Endothelial cell (in vitro differentiated cells): ENCODE results near the gene PNMT. TPM values are rescaled to one million over a fixed set of nuclear protein-coding genes. Genes with fewer than 3 reads are reported as not detected.

Source experiments
- DNase-seq: peaks from one replicate; pipeline ENCODE4 v3.0.0; 2021; ENCODE audit warnings: low spot score
- H3K27ac Mint-ChIP-seq: one replicate; pipeline ENCODE4 v1.8.0; 2021; ENCODE audit warnings: mixed read lengths, inconsistent platforms; ENCODE audit not compliant: unreplicated experiment
- H3K27me3 Mint-ChIP-seq: one replicate; pipeline ENCODE4 v1.8.0; 2021; ENCODE audit warnings: mild to moderate bottlenecking, moderate library complexity, mixed read lengths, inconsistent platforms; ENCODE audit not compliant: unreplicated experiment
- H3K36me3 Mint-ChIP-seq: one replicate; pipeline ENCODE4 v1.8.0; 2021; ENCODE audit warnings: mild to moderate bottlenecking, low read depth, mixed read lengths, inconsistent platforms; ENCODE audit not compliant: unreplicated experiment
- H3K4me1 Mint-ChIP-seq: one replicate; pipeline ENCODE4 v1.8.0; 2021; ENCODE audit warnings: mild to moderate bottlenecking, mixed read lengths, inconsistent platforms; ENCODE audit not compliant: unreplicated experiment
- H3K4me3 Mint-ChIP-seq: one replicate; pipeline ENCODE4 v1.8.0; 2021; ENCODE audit warnings: mild to moderate bottlenecking, mixed read lengths, inconsistent platforms; ENCODE audit not compliant: unreplicated experiment
- H3K9me3 Mint-ChIP-seq: one replicate; pipeline ENCODE4 v1.8.0; 2021; ENCODE audit warnings: mixed read lengths, inconsistent platforms; ENCODE audit not compliant: unreplicated experiment
- CTCF ChIP-seq: fragments of 200-600 bp; sonication (generic); IDR thresholded peaks from one replicate; pipeline ENCODE4 v1.5.0; 2021; ENCODE audit warnings: antibody characterized with exemption; ENCODE audit not compliant: unreplicated experiment
- total RNA-seq: library from RNA; stranded (reverse); fragmentation: NEBNext Ultra II Directional; extraction: Animal tissue kit (Norgen Biotek cat#: 25700); gene quantifications from one replicate; pipeline ENCODE4 v1.2.1, GENCODE V29; 2021; ENCODE audit not compliant: unreplicated experiment

PNMT gene
- total RNA-seq, 1 donor from 2014 or later = not detected

- DNase-seq = no peak
- Mint-ChIP-seq H3K27me3 (peaks cover 6% of the 10 kb centered on the region), H3K27ac (no peak overlapping the region), H3K4me1 (no peaks in the 10 kb centered on the region), H3K36me3 (peaks cover 9% of the 10 kb centered on the region), H3K4me3 (no peak overlapping the region), H3K9me3 (no peaks in the 10 kb centered on the region)
- no peak for TF ChIP-seq CTCF
These were observed 48.8 kb downstream of the PNMT start for GRCh38 chr17:39716879-39717536.

GRCh38 chr17:39717660-39718059 is 49.4 kb downstream of the PNMT start:
- peaks cover 2% of the 10 kb centered on the region for H3K27me3 Mint-ChIP-seq
- DNase-seq = no peak
- no peak overlapping the region for H3K27ac Mint-ChIP-seq
- TF ChIP-seq CTCF = no peak
- H3K9me3 Mint-ChIP-seq = no peaks in the 10 kb centered on the region
- H3K4me3 Mint-ChIP-seq = no peak overlapping the region
- H3K4me1 Mint-ChIP-seq = no peaks in the 10 kb centered on the region
- H3K36me3 Mint-ChIP-seq = peaks cover 2% of the 10 kb centered on the region

- H3K27ac Mint-ChIP-seq = no peak overlapping the region
- no peaks in the 10 kb centered on the region for H3K36me3 Mint-ChIP-seq
- TF ChIP-seq CTCF = no peak
- DNase-seq = no peak
- H3K4me1 Mint-ChIP-seq = no peaks in the 10 kb centered on the region
- no peak overlapping the region for H3K4me3 Mint-ChIP-seq
- H3K27me3 Mint-ChIP-seq = peaks cover 5% of the 10 kb centered on the region
- H3K9me3 Mint-ChIP-seq = no peaks in the 10 kb centered on the region
These were observed 51.5 kb downstream of the PNMT start for GRCh38 chr17:39719563-39720355.

Other genes with a start within 250 kb of the PNMT start
- 45.8 TPM for gene MED1, start 217.2 kb upstream of the PNMT start, total RNA-seq
- 63.0 TPM for gene CDK12, start 207.0 kb upstream of the PNMT start, total RNA-seq
- not detected for gene NEUROD2, start 60.5 kb upstream of the PNMT start, total RNA-seq
- not detected for gene PPP1R1B, start 41.5 kb upstream of the PNMT start, total RNA-seq
- gene STARD3, start 31.3 kb upstream of the PNMT start, total RNA-seq = 77.7 TPM
- 1.2 TPM for gene TCAP, start 3.1 kb upstream of the PNMT start, total RNA-seq
- 11.2 TPM for gene PGAP3, start 19.6 kb downstream of the PNMT start, total RNA-seq
- 49.0 TPM for gene ERBB2, start 31.6 kb downstream of the PNMT start, total RNA-seq
- 15.5 TPM for gene MIEN1, start 62.1 kb downstream of the PNMT start, total RNA-seq
- gene GRB7, start 69.5 kb downstream of the PNMT start, total RNA-seq = 1.3 TPM
- gene IKZF3, start 195.9 kb downstream of the PNMT start, total RNA-seq = not detected
- not detected for gene ZPBP2, start 199.7 kb downstream of the PNMT start, total RNA-seq